22Rv1 (cell line): ENCODE results near the gene SMYD3.

Source experiments
- ZFX ChIP-seq: fragments of 450-650 bp; IDR thresholded peaks from 2 replicates; pipeline ENCODE4 v1.6.1; 2017; ENCODE audit warnings: antibody characterized with exemption, borderline replicate concordance
- TF ChIP-seq, protein P1 (sequence below): fragments of 450-650 bp; IDR thresholded peaks from 2 replicates; pipeline ENCODE4 v1.5.1; 2017; ENCODE audit warnings: mild to moderate bottlenecking

GRCh38 chr1:246159279-246160227, 347.5 kb downstream of the SMYD3 start:
- TF ChIP-seq, protein P1, sequence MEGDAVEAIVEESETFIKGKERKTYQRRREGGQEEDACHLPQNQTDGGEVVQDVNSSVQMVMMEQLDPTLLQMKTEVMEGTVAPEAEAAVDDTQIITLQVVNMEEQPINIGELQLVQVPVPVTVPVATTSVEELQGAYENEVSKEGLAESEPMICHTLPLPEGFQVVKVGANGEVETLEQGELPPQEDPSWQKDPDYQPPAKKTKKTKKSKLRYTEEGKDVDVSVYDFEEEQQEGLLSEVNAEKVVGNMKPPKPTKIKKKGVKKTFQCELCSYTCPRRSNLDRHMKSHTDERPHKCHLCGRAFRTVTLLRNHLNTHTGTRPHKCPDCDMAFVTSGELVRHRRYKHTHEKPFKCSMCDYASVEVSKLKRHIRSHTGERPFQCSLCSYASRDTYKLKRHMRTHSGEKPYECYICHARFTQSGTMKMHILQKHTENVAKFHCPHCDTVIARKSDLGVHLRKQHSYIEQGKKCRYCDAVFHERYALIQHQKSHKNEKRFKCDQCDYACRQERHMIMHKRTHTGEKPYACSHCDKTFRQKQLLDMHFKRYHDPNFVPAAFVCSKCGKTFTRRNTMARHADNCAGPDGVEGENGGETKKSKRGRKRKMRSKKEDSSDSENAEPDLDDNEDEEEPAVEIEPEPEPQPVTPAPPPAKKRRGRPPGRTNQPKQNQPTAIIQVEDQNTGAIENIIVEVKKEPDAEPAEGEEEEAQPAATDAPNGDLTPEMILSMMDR = no peak
- TF ChIP-seq ZFX = no peak
